ENCODE measurements around the gene PAM16.

The PAM16 gene

GRCh38 chr16:4383591-4384444, 32.7 kb upstream of the PAM16 start:
- no peak for DNase-seq

GRCh38 chr16:4382795-4383357, 31.8 kb upstream of the PAM16 start:
- DNase-seq, result no peak

GRCh38 chr16:4381935-4382794, 31.0 kb upstream of the PAM16 start:
- DNase-seq, result no peak

GRCh38 chr16:4381072-4381934, 30.2 kb upstream of the PAM16 start:
- no peak for DNase-seq

GRCh38 chr16:4380119-4381063, 29.3 kb upstream of the PAM16 start:
- DNase-seq, result no peak

GRCh38 chr16:4378999-4379690, 28.0 kb upstream of the PAM16 start:
- no peak for DNase-seq

GRCh38 chr16:4378161-4378666, 27.1 kb upstream of the PAM16 start:
- DNase-seq, result no peak

- no peak for DNase-seq
Observed at GRCh38 chr16:4377573-4378154, 26.5 kb upstream of the PAM16 start.

- no peak for DNase-seq
Observed at GRCh38 chr16:4376893-4377572, 25.9 kb upstream of the PAM16 start.

- DNase-seq, result no peak
Observed at GRCh38 chr16:4376126-4376892, 25.2 kb upstream of the PAM16 start.

- DNase-seq, result no peak
Observed at GRCh38 chr16:4375717-4376116, 24.6 kb upstream of the PAM16 start.

GRCh38 chr16:4373909-4374742, 23.0 kb upstream of the PAM16 start:
- DNase-seq, result no peak

GRCh38 chr16:4373356-4373908, 22.3 kb upstream of the PAM16 start:
- no peak for DNase-seq

- peak; percentile 34 for DNase-seq
Observed at GRCh38 chr16:4372578-4373355, 21.6 kb upstream of the PAM16 start.

GRCh38 chr16:4372001-4372577, 21.0 kb upstream of the PAM16 start:
- DNase-seq, result no peak

- DNase-seq, result no peak
Observed at GRCh38 chr16:4371357-4372000, 20.4 kb upstream of the PAM16 start, which contains the start of gene VASN. Gene VASN (plus strand): TSS chr16:4371848. CDS start chr16:4380878, 9,030 bp downstream.
